GM18519 (cell line): Measurements from ENCODE around the gene CNTNAP4.

ENCODE experiments used
- ATAC-seq: cut with Tn5 transposase; IDR thresholded peaks from one replicate; pipeline ENCODE4 v1.9.1; 2021; ENCODE audit warnings: mild to moderate bottlenecking, moderate library complexity; ENCODE audit not compliant: unreplicated experiment, low FRiP score

Gene CNTNAP4

DNA sequence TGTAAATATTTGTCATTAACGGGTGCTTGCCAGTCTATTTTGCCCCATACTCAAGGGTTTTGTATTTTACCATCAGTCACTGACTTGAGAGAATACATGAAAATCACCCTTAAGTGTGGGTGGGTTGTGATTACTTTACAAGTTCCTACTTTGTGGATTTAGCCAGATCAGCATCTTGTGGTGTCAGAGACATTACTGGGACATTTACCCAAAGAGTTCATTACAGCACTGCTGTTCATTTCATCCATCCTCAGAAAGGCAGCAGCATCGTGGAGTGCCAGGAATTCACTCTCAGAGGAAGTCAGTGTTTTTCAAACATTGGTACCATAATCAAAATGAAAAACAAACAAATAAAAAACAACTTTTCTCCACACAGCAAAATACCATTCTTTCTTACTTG, 110.8 kb downstream of the CNTNAP4 start:
- no peak for ATAC-seq

DNA sequence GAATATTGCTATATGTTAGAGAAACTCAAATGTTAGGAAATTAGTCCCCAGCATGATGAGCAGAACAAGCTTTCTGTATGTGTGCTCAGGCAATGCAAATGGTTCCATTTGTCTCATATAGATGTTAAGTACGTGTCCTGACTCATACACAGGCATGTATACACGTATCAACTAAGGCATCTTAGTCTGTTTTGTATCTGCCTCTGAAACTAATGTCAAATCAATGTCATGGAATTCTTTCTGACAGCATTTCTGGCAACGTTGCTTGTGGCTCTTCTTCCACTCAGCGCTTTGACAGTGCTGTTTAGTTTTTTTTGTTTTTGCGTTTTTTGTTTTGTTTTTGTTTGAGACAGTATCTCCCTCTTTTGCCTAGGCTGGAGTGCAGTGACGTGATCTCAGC, 111.9 kb downstream of the CNTNAP4 start:
- no peak for ATAC-seq

GRCh38 chr16:76390476-76390875, 113.3 kb downstream of the CNTNAP4 start:
- no peak for ATAC-seq

GRCh38 chr16:76396977-76397376, 119.8 kb downstream of the CNTNAP4 start:
- ATAC-seq: no peak

DNA sequence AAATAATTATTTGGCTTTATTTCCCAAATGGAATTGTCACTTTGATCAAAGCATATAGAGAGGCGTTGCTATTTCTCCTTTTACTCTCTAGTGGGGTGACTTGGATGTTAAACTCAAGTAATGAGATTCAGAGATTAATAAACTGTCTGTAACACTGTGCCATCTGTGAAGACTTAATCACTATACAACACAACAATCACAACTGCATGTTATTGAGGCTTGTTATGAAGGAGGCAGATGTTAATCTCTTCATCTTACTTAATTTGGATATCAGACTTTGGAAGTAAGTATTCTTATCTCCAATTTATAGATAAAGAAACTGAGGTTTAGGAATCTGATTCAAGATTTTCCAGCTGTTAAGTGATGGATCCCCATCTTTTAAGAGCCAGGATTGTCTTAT, 132.5 kb downstream of the CNTNAP4 start:
- ATAC-seq: no peak

- ATAC-seq: no peak
Observed at GRCh38 chr16:76421571-76421970, 144.4 kb downstream of the CNTNAP4 start.

DNA sequence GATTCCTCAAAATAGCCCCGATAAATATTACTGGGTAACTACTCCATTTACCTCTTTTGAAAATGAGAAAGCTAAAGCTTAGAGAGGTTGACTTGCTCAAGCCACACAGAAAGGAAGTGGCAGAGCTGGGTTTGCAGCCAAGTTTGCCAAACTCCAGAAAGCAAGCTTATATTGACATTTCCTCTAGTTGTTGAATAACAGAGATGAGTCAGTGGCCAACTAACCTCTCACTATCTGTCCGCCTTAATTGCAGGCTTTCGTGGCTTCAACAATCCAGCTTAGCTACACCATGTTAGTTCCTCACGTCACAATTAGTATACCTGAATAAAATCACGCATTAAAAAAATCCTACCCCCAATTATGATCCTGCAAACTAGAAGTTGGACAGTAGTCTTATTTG, 151.7 kb downstream of the CNTNAP4 start:
- ATAC-seq: no peak

GRCh38 chr16:76441391-76441790, 164.2 kb downstream of the CNTNAP4 start:
- no peak for ATAC-seq

DNA sequence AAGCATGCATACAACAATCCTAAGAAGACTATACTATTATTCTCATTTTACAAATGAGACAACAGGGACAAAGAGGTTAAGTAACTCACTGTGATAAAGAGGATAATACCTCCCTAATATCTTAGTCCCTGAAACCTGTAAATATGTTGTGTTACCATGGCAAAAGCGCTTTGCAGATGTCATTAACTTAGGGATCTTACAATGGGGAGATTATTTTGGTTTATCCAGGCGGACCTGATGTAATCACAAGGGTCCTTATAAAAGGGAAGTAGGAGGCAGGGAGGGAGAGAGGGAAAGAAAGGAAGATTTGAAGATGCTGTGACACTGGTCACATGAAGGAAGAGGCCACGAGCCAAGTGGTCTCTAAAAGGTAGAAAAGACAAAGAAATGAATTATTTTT, 164.7 kb downstream of the CNTNAP4 start:
- no peak for ATAC-seq

GRCh38 chr16:76443973-76444372, 166.8 kb downstream of the CNTNAP4 start:
- ATAC-seq: no peak

- no peak for ATAC-seq
Observed at GRCh38 chr16:76444832-76445231, 167.6 kb downstream of the CNTNAP4 start.

GRCh38 chr16:76445815-76446214, 168.6 kb downstream of the CNTNAP4 start:
- no peak for ATAC-seq

GRCh38 chr16:76446251-76446650, 169.1 kb downstream of the CNTNAP4 start:
- ATAC-seq: no peak

DNA sequence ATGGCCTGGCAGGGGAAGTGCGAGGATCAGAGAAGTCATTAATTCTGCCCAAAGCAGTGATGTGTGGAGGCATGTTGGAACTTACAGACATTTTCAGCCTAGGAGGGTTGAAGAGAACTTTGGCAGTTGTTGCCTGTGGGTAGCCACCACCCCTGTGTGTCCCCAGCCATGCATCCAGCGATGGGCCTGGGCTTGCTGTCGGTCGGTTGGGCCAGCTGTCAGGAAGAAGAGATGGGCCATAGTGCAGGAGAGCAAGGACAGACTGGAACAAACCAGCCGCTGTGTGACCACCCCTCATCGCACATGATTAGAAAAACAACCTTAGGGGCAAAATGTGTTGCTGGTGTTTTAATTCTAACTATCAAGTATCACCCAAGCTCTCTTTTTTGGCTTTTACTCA, 173.7 kb downstream of the CNTNAP4 start:
- ATAC-seq: no peak

DNA sequence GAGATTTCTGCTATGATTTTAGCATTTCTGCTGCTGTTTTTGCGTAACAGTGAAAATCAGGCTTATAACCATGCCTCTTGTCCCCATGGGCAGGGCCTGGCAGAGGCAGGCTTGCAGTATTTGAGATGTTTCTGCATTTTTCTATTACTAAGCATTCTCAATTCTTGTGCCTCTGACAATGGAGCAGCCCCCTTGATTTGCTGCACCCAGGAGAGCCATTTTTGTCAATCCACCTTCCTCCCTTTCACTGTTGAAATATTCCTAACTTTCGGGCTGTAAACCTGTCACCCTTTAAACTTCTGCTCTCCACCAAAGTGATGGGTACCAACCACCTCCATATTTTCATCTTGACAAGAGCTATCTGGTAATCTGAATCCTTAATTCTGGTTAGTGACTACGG, 178.1 kb downstream of the CNTNAP4 start:
- ATAC-seq: no peak

DNA sequence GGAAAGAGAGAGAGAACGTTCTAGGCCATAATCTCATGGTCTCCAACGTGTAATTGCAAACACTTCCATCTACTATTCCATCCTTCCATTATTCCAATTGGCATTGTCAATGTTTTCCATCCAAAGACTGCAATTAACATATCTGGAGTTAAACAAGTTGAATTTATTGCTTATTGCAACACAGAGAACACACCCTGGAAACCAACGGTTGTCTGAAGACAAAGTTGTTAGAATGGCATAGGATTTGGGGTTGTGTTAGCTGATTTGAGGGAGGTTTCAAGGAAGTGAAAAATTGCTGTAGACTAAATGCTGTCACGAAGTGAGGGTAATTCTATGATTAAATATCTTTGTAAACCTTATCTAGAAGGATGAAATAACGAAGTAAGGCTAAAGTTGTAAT, 178.8 kb downstream of the CNTNAP4 start:
- ATAC-seq: no peak

DNA sequence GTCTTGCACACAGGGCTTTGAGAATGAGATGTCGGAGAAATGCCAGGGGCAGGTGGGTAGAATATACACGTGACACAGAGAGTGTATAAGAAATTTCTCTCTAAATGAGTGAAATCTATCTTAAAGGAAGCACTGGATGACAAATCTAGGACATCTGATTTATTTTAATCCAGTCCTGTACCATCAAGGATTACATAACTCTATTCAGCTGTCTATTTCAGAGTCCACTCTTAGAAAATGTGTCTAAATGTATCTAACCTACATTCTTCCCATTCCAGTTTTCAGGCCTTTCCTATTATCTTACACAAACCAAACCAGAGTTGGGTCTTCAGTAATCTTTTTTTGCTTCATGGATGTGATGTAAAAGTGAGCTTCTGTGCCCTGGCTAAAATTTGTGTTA, 181.9 kb downstream of the CNTNAP4 start:
- ATAC-seq: no peak

DNA sequence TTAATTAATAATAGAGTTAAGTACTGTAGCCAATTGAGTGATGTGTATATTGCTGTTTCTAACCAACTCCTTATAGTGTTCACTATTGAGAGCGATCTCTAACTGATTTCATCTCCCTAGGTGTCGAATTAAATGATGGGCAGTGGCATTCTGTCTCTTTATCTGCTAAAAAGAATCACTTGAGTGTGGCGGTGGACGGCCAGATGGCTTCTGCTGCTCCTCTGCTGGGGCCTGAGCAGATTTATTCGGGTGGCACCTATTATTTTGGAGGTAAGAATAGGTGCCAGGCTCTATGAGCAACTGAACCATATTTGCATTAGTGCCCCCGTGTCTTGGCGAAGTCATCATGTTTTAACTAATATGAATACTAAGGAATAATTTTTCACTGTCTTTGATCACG, 184.6 kb downstream of the CNTNAP4 start:
- ATAC-seq: no peak

- no peak for ATAC-seq
Observed at GRCh38 chr16:76464955-76465620, 187.9 kb downstream of the CNTNAP4 start.

DNA sequence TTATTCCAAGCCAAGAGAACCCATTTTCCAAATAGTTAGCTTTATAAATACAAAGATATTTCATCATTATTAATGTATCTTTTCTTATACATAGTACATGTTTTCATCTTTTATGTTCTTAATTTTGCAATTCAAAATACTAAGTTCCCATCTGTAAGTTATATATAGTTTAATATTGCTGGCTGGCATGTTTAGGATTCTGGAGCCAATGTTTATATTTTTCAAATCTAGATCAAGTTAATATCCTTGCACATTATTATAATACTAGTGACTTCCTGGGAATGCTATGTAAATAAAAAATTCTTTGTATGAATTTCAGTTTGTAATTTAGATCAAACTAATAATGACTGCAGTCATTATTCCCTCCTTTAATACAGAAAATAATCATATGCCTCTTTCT, 189.7 kb downstream of the CNTNAP4 start:
- ATAC-seq: no peak

GRCh38 chr16:76474048-76474447, 196.8 kb downstream of the CNTNAP4 start:
- ATAC-seq: no peak

DNA sequence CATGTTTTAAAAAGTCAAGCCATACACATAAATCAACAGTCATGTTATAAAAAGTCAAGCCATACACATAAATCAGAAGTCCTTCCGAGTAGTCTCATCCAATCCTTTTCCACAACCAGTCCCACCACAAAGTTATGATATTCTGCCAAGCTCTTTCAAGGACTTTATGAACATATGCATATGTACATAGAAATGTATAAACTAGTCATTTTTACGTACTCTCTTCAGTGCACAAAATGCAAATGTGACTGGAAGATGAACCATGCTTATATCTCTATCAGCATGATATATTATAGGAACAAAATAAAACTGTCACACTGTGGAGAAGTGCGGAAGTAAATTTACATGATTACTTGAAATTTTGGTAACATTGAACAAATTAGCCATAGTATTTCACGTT, 200.9 kb downstream of the CNTNAP4 start:
- ATAC-seq: no peak

DNA sequence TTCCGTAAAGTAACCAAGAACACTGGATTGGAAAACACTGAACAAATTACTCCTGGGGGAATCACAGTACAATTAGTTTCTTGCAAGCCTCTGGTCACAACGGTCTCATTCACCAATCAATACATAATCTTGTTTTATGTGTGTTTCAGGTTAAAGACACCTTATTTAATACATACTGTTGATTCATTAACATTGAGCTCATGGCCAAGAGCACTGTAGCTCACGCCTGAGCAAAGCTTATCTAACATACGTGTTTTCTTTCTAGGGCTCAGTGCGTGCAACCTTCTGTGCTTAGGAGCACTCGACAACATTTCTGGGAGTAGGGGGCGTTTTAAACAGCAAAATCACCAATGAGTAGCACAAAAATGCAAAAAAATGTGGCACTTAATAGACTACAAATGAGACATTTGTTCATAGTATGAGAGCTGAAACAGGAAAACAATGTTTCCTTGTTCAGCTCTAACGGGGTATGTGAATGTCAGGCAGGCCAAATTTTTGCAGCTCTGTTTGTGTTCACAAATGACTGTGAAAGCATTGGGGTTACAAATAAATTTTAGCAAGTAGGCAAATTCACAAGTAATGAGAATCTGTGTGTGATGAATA, 206.2 kb downstream of the CNTNAP4 start:
- no peak for ATAC-seq
